ENCODE measurements around the gene DCK.

DNA sequence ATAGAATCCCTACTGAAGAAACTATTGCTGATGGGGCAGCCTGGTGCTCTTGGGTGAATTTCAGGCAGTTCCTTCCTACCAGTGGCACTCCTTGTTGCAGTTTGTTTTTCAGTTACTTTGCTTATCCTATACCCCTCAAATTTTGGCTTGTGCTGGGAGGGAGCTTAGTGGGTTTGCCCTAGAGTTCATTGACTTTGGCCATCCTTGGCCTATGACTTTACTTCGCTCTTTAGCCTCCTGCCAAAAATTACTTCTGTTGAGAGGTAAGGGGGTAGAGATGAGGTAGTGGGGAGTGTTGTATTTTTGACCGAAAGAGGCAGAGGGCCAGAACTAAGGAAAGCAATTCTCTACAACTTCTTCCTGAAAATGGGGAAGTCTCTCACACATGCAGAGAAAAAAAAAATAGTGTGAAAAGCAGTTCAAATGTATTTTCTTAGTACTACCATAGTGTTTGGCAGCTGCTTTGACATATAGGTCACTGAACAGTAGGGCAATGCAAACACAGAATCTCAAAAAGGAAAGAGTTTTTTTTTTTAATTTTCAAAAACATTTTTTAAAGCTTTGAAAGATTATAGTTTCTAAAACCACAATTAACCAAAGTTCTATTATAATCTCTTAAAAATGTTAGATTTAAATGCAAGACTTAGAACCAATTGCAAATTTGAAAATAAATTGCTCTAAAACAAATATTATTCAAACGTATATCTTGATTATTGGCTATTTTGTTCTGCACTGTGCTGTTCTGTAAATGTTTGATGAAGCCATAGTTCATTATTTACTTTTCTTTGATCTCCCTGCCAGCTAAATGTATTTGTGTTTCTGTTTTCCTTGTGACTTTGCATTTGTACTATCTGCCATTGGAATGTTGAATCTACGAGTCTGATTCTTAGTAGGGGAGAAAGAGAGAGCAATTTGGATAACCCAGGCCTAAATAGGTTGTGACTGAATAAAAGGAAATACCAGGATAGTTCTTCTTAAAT lies 73.6 kb downstream of the DCK start:
- TF ChIP-seq FOXM1 (IDR thresholded peaks at IDR 0.05; ENCODE audit: borderline replicate concordance, low read depth), result no peak
- no peak for TF ChIP-seq RAD21 (IDR thresholded peaks at IDR 0.05; ENCODE audit: low read depth)
- TF ChIP-seq EP300 (IDR thresholded peaks at IDR 0.05; ENCODE audit: borderline replicate concordance), result no peak
- TF ChIP-seq CEBPB (IDR thresholded peaks at IDR 0.05), result no peak
- TF ChIP-seq YY1 (IDR thresholded peaks at IDR 0.05; ENCODE audit: low read depth), result no peak
- no peak for TF ChIP-seq CREB1 (IDR thresholded peaks at IDR 0.05; ENCODE audit: low read depth)
- no peak for TF ChIP-seq EGR1 (IDR thresholded peaks at IDR 0.05)
- TF ChIP-seq TAF1 (IDR thresholded peaks at IDR 0.05; ENCODE audit: low read depth), result no peak
- TF ChIP-seq, protein P1, sequence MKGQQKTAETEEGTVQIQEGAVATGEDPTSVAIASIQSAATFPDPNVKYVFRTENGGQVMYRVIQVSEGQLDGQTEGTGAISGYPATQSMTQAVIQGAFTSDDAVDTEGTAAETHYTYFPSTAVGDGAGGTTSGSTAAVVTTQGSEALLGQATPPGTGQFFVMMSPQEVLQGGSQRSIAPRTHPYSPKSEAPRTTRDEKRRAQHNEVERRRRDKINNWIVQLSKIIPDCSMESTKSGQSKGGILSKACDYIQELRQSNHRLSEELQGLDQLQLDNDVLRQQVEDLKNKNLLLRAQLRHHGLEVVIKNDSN (IDR thresholded peaks at IDR 0.05), result no peak
- no peak for TF ChIP-seq TEAD4 (IDR thresholded peaks at IDR 0.05)
- TF ChIP-seq, protein P2, sequence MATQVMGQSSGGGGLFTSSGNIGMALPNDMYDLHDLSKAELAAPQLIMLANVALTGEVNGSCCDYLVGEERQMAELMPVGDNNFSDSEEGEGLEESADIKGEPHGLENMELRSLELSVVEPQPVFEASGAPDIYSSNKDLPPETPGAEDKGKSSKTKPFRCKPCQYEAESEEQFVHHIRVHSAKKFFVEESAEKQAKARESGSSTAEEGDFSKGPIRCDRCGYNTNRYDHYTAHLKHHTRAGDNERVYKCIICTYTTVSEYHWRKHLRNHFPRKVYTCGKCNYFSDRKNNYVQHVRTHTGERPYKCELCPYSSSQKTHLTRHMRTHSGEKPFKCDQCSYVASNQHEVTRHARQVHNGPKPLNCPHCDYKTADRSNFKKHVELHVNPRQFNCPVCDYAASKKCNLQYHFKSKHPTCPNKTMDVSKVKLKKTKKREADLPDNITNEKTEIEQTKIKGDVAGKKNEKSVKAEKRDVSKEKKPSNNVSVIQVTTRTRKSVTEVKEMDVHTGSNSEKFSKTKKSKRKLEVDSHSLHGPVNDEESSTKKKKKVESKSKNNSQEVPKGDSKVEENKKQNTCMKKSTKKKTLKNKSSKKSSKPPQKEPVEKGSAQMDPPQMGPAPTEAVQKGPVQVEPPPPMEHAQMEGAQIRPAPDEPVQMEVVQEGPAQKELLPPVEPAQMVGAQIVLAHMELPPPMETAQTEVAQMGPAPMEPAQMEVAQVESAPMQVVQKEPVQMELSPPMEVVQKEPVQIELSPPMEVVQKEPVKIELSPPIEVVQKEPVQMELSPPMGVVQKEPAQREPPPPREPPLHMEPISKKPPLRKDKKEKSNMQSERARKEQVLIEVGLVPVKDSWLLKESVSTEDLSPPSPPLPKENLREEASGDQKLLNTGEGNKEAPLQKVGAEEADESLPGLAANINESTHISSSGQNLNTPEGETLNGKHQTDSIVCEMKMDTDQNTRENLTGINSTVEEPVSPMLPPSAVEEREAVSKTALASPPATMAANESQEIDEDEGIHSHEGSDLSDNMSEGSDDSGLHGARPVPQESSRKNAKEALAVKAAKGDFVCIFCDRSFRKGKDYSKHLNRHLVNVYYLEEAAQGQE (IDR thresholded peaks at IDR 0.05; ENCODE audit: low read depth), result no peak
